OCI-LY1 (cell line): ENCODE measurements around the gene CTDNEP1.

ENCODE experiments used
- H2AFZ ChIP-seq: fragments of 200-600 bp; sonication (generic), shearing (Covaris generic); 2 replicates; pipeline ENCODE4 v1.6.0; 2014; ENCODE audit warnings: antibody characterized with exemption, mild to moderate bottlenecking, low read length
- H3F3A ChIP-seq: fragments of 200-600 bp; sonication (generic), shearing (Covaris generic); 2 replicates; pipeline ENCODE4 v1.6.0; 2014; ENCODE audit warnings: mild to moderate bottlenecking, antibody characterized with exemption, low read length, moderate library complexity; ENCODE audit not compliant: insufficient read depth
- H3K27ac ChIP-seq: fragments of 200-600 bp; sonication (generic); 2 replicates; pipeline ENCODE4 v1.5.1; 2014; ENCODE audit warnings: low read length, mixed run types, mild to moderate bottlenecking, low read depth; ENCODE audit not compliant: poor library complexity, severe bottlenecking
- H3K27me3 ChIP-seq: fragments of 200-600 bp; sonication (generic); 2 replicates; pipeline ENCODE4 v1.6.0; 2014; ENCODE audit warnings: antibody characterized with exemption, mild to moderate bottlenecking, low read length, moderate library complexity; ENCODE audit not compliant: insufficient read depth
- H3K36me3 ChIP-seq: fragments of 200-600 bp; sonication (generic); 2 replicates; pipeline ENCODE4 v1.6.1; 2014; ENCODE audit warnings: mild to moderate bottlenecking, antibody characterized with exemption, low read length, moderate library complexity, mixed read lengths; ENCODE audit not compliant: insufficient read depth
- H3K4me1 ChIP-seq: fragments of 200-600 bp; sonication (generic); 2 replicates; pipeline ENCODE4 v1.5.1; 2014; ENCODE audit warnings: mild to moderate bottlenecking, low read length, moderate library complexity; ENCODE audit not compliant: insufficient read depth, severe bottlenecking
- H3K4me2 ChIP-seq: fragments of 200-600 bp; sonication (generic), shearing (Covaris generic); 2 replicates; pipeline ENCODE4 v1.6.1; 2014; ENCODE audit warnings: low read length
- H3K4me3 ChIP-seq: fragments of 200-600 bp; sonication (generic); 2 replicates; pipeline ENCODE4 v1.5.1; 2014; ENCODE audit warnings: low read length, low read depth, mild to moderate bottlenecking, mixed read lengths; ENCODE audit not compliant: poor library complexity, severe bottlenecking
- H3K79me2 ChIP-seq: fragments of 200-600 bp; shearing (Covaris generic); 2 replicates; pipeline ENCODE4 v1.6.1; 2016; ENCODE audit warnings: mixed run types, low read length, mixed read lengths; ENCODE audit not compliant: insufficient read depth
- H3K9ac ChIP-seq: fragments of 200-600 bp; sonication (generic), shearing (Covaris generic); 2 replicates; pipeline ENCODE4 v1.6.1; 2014; ENCODE audit warnings: mild to moderate bottlenecking, low read length, mixed read lengths
- H3K9me2 ChIP-seq: fragments of 200-600 bp; sonication (generic), shearing (Covaris generic); 2 replicates; pipeline ENCODE4 v1.6.1; 2014; ENCODE audit warnings: low read depth, mild to moderate bottlenecking, low read length, mixed read lengths
- H3K9me3 ChIP-seq: fragments of 200-600 bp; shearing (Covaris generic); 2 replicates; pipeline ENCODE4 v1.6.1; 2014; ENCODE audit warnings: low read length, mixed read lengths
- H4K20me1 ChIP-seq: fragments of 200-600 bp; sonication (generic), shearing (Covaris generic); 2 replicates; pipeline ENCODE4 v1.6.0; 2016; ENCODE audit warnings: mild to moderate bottlenecking, low read length; ENCODE audit not compliant: insufficient read depth
- EZH2 ChIP-seq: fragments of 200-600 bp; sonication (generic), shearing (Covaris generic); IDR thresholded peaks from 2 replicates; pipeline ENCODE4 v1.8.0; 2017; ENCODE audit warnings: borderline replicate concordance, mixed run types, mild to moderate bottlenecking, antibody characterized with exemption, low read length, moderate library complexity, mixed read lengths
- TF ChIP-seq, protein P1 (sequence below): fragments of 200-600 bp; sonication (generic), shearing (Covaris generic); IDR thresholded peaks from 2 replicates; pipeline ENCODE4 v1.5.1; 2017; ENCODE audit warnings: mild to moderate bottlenecking, antibody characterized with exemption, low read length, moderate library complexity, mixed read lengths

CTDNEP1 gene

GRCh38 chr17:7215652-7216180, 35.8 kb downstream of the CTDNEP1 start:
- Histone ChIP-seq H3K4me2 (no peak overlapping the region), H2AFZ (no peak overlapping the region), H3K4me1 (peaks cover 37% of the 10 kb centered on the region), H3K9me2 (no peaks in the 10 kb centered on the region), H3K36me3 (no peaks in the 10 kb centered on the region), H3K27me3 (no peaks in the 10 kb centered on the region), H3K79me2 (no peaks in the 10 kb centered on the region), H3K9me3 (no peaks in the 10 kb centered on the region), H3K27ac (no peak overlapping the region), H4K20me1 (no peaks in the 10 kb centered on the region), H3K9ac (no peak overlapping the region), H3F3A (no peaks in the 10 kb centered on the region), H3K4me3 (no peak overlapping the region)
- TF ChIP-seq, protein P1, sequence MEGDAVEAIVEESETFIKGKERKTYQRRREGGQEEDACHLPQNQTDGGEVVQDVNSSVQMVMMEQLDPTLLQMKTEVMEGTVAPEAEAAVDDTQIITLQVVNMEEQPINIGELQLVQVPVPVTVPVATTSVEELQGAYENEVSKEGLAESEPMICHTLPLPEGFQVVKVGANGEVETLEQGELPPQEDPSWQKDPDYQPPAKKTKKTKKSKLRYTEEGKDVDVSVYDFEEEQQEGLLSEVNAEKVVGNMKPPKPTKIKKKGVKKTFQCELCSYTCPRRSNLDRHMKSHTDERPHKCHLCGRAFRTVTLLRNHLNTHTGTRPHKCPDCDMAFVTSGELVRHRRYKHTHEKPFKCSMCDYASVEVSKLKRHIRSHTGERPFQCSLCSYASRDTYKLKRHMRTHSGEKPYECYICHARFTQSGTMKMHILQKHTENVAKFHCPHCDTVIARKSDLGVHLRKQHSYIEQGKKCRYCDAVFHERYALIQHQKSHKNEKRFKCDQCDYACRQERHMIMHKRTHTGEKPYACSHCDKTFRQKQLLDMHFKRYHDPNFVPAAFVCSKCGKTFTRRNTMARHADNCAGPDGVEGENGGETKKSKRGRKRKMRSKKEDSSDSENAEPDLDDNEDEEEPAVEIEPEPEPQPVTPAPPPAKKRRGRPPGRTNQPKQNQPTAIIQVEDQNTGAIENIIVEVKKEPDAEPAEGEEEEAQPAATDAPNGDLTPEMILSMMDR = no peak
- no peak for TF ChIP-seq EZH2

- no peaks in the 10 kb centered on the region for H4K20me1 ChIP-seq
- H3K4me2 ChIP-seq = peak overlapping the region; percentile 63
- H3F3A ChIP-seq = no peaks in the 10 kb centered on the region
- no peaks in the 10 kb centered on the region for H3K36me3 ChIP-seq
- H3K79me2 ChIP-seq = no peaks in the 10 kb centered on the region
- no peaks in the 10 kb centered on the region for H3K9me2 ChIP-seq
- H3K4me3 ChIP-seq = no peak overlapping the region
- H3K27me3 ChIP-seq = no peaks in the 10 kb centered on the region
- H2AFZ ChIP-seq = no peak overlapping the region
- no peaks in the 10 kb centered on the region for H3K9me3 ChIP-seq
- H3K27ac ChIP-seq = no peak overlapping the region
- H3K9ac ChIP-seq = no peak overlapping the region
- TF ChIP-seq EZH2 = no peak
- TF ChIP-seq, protein P1 = no peak
- peaks cover 32% of the 10 kb centered on the region for H3K4me1 ChIP-seq
Observed at GRCh38 chr17:7215136-7215638, 36.3 kb downstream of the CTDNEP1 start.

DNA sequence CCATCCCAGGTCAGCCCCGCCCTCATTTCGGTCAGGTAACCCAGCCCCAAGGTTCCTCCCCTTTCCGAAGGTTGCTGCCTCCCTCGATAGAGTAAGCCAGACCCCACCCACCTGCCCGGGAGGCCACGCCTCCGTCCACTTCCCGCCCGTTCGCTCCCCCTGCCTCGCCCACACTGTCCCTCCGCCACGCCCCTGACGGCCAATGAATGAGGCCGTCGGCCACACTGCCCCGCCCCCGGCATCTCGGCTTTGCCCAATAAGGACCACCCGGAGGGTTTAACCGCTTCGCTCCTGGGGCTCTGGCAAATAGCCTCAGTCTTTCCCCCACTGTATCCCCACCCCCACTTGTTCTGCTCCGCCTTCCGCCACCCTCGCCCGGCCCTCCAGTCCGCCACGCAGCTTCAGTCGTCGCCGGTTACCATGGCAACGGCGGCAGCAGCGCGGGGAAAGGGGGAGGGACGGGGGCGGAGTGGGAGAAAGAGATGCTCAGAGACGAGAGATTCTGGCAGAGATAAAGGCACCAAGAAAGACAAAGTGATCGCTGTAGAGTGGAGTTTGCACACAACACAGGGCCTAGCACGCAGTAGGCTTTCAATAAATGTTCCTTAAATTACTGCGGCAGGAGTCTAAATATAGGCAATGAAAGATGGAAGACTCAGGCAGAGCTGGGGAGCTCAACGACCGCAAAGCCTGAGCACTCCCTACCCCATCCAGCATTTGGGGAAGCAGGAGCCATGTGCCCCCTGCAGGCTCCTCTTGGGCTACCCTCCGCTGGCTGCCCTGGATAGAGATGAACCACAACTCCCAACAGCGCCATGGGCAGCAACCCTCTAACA, 37.0 kb downstream of the CTDNEP1 start:
- Histone ChIP-seq H3K4me2 (peak overlapping the region; percentile 63), H4K20me1 (no peaks in the 10 kb centered on the region), H3K9me2 (no peaks in the 10 kb centered on the region), H3K79me2 (no peaks in the 10 kb centered on the region), H3K4me3 (peak overlapping the region; percentile 49), H3K27ac (no peak overlapping the region), H3K4me1 (peaks cover 30% of the 10 kb centered on the region), H3K9me3 (no peaks in the 10 kb centered on the region), H3K9ac (no peak overlapping the region), H3K36me3 (no peaks in the 10 kb centered on the region), H2AFZ (no peak overlapping the region), H3K27me3 (no peaks in the 10 kb centered on the region), H3F3A (no peaks in the 10 kb centered on the region)
- TF ChIP-seq, protein P1 = peak; percentile 47
- no peak for TF ChIP-seq EZH2
